Epithelial cell of proximal tubule (primary cell): ENCODE data around the gene NPFFR1. TPM values are rescaled to one million over a fixed set of nuclear protein-coding genes. Genes with fewer than 3 reads are reported as not detected.
"Not testable (repeated sequence)": the region's sequence is repeated elsewhere in the genome, so short reads cannot be mapped to it uniquely, and the experiment has no call there.

Source experiments
- DNase-seq: peaks from one replicate; pipeline ENCODE4 v3.0.0-alpha.2; 2011; ENCODE audit warnings: low read depth
- H3K4me3 ChIP-seq: 2 replicates; pipeline ENCODE4 v1.5.1; 2011; ENCODE audit warnings: low read depth, mild to moderate bottlenecking, low read length
- total RNA-seq: library from RNA; depleted of rRNA; stranded (reverse); fragments of >200 nt; gene quantifications from 2 replicates; pipeline ENCODE4 v1.2.3, GENCODE V29; 2015
- TF ChIP-seq, protein P1 (sequence below): conservative IDR thresholded peaks from 2 replicates; pipeline ENCODE4 v1.5.1; 2012; ENCODE audit warnings: low read depth, mild to moderate bottlenecking, low read length

NPFFR1 gene
- total RNA-seq, 1 donor from 2014 or later: not detected

GRCh38 chr10:70253878-70254765 lies 29.7 kb downstream of the NPFFR1 start:
- no peak for DNase-seq
- TF ChIP-seq, protein P1, sequence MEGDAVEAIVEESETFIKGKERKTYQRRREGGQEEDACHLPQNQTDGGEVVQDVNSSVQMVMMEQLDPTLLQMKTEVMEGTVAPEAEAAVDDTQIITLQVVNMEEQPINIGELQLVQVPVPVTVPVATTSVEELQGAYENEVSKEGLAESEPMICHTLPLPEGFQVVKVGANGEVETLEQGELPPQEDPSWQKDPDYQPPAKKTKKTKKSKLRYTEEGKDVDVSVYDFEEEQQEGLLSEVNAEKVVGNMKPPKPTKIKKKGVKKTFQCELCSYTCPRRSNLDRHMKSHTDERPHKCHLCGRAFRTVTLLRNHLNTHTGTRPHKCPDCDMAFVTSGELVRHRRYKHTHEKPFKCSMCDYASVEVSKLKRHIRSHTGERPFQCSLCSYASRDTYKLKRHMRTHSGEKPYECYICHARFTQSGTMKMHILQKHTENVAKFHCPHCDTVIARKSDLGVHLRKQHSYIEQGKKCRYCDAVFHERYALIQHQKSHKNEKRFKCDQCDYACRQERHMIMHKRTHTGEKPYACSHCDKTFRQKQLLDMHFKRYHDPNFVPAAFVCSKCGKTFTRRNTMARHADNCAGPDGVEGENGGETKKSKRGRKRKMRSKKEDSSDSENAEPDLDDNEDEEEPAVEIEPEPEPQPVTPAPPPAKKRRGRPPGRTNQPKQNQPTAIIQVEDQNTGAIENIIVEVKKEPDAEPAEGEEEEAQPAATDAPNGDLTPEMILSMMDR: no peak
- H3K4me3 ChIP-seq: no peak overlapping the region

DNA sequence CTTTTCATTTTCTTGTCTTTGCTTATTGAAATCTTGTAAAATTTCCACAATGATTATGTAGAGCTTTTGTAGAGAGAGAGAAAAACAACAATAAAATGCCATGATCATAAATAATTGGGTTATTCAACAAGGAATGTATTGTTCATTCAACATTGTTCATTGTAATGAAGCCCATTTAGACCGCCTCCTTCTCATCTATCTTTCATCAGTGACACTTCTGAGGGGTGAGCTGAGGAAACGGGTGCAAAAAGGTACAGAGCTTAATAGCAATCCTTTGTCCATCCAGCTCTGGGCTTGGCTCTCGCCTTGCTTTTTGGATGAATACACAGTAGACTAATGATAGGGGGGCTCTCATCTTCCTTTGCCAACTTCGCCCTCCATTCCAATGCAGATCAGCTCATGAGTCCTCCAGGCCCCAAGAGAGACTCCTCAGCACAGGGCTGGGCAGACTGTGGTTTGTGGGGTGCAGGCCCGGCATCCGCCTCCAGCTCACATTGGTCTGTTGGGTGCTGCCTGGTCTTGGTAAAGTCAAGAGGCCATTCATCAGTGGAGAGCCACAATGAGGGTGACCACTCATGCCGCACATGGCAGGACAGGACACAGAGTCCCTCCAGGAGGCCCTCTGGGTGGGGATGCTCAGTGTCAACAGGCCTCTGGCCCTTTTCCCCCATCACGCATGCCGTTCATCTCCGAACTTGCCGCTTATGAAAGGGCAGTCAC lies 32.7 kb downstream of the NPFFR1 start:
- TF ChIP-seq, protein P1: no peak
- no peak for DNase-seq
- no peak overlapping the region for H3K4me3 ChIP-seq

DNA sequence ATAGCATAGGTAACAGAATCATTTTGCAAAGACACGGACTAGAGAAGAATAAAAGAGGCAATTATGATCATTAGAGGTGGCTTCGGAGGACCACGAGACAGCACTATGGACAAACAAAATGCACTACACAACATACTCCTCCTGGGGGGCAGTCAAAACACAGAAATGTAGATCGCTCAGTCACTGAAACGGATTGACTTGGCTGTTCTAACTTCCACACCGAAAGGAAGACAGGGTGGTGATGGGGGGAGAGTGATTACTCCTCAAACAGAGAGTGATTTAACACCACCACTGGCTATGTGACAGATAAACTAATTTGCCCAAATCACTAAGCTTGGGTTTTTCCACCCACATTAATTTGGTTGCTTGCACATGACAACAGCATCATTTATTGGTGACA lies 36.4 kb downstream of the NPFFR1 start:
- TF ChIP-seq, protein P1: no peak
- no peak for DNase-seq
- H3K4me3 ChIP-seq: no peak overlapping the region

GRCh38 chr10:70241081-70241480 lies 42.7 kb downstream of the NPFFR1 start:
- no peak for DNase-seq
- no peak overlapping the region for H3K4me3 ChIP-seq
- TF ChIP-seq, protein P1: no peak

- not testable (repeated sequence) for H3K4me3 ChIP-seq, DNase-seq
Measured at GRCh38 chr10:70239986-70240385, 43.8 kb downstream of the NPFFR1 start.

DNA sequence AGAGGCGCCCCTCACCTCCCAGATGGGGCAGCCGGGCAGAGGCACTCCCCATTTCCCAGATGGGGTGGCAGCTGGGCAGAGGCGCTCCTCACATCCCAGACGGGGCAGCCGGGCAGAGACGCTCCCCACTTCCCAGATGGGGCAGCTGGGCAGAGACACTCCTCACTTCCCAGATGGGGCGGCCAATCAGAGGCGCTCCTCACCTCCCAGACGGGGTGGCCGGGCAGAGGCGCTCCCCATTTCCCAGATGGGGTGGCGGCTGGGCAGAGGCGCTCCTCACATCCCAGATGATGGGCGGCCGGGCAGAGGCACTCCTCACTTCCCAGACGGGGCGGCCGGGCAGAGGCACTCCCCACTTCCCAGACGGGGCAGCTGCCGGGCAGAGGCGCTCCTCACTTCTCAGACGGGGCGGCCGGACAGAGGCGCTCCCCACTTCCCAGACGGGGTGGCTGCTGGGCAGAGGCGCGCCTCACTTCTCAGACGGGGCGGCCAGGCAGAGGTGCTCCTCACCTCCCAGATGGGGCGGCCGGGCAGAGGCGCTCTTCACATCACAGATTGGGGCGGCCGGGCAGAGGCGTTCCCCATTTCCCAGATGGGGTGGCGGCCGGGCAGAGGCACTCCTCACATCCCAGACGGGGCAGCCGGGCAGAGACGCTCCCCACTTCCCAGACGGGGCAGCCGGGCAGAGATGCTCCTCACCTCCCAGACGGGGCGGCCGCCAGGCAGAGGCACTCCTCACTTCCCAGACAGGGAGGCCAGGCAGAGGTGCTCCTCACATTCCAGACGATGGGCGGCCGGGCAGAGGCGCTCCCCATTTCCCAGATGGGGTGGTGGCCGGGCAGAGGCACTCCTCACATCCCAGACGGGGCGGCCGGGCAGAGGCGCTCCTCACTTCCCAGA lies 44.5 kb downstream of the NPFFR1 start:
- not testable (repeated sequence) for DNase-seq, H3K4me3 ChIP-seq

- DNase-seq, H3K4me3 ChIP-seq: not testable (repeated sequence)
Measured at GRCh38 chr10:70237958-70238536, 45.8 kb downstream of the NPFFR1 start.
